Pancreas (tissue), 10 donors: ENCODE data around the gene HIGD2B. TPM values are rescaled to one million over a fixed set of nuclear protein-coding genes. Genes with fewer than 3 reads are reported as not detected.

Experiments used
- ATAC-seq, 4 donors: fragments of 200-7000 bp; cut with Tn5 transposase; one replicate each; pipeline versions ENCODE4 v1.8.0 to v1.9.1; 2020; ENCODE audit warnings: mild to moderate bottlenecking in 4 of 4, moderate library complexity in 4 of 4
- DNase-seq, 6 donors: peaks; one replicate each; pipeline ENCODE4 v3.0.0-alpha.2; 2020
- FAIRE-seq: peaks from 2 replicates; lab custom pipeline; 2012; peaks lifted over from hg19 to GRCh38; lab: Jason Lieb, UNC
- H3K27ac ChIP-seq, 4 donors: fragments of 200-600 bp; sonication (generic); 1 replicate in 3 of 4; 2 replicates in 1 of 4; pipeline versions ENCODE4 v1.5.0 to v1.8.0; 2020
- H3K27me3 ChIP-seq, 4 donors: fragments of 200-600 bp; one replicate each; pipeline ENCODE4 v1.8.0; 2021
- H3K36me3 ChIP-seq, 3 donors: fragments of 200-600 bp; sonication (generic) in 1 of 3; one replicate each; pipeline versions ENCODE4 v1.5.0 to v1.8.0; 2020 to 2021
- H3K4me1 ChIP-seq, 3 donors: fragments of 200-600 bp; one replicate each; pipeline ENCODE4 v1.8.0; 2021
- H3K4me3 ChIP-seq, 4 donors: fragments of 200-600 bp; sonication (generic) in 2 of 4; one replicate each; pipeline versions ENCODE4 v1.5.0 to v1.8.0; 2020 to 2021
- H3K9me3 ChIP-seq, 4 donors: fragments of 200-600 bp; one replicate each; pipeline ENCODE4 v1.8.0; 2021
- CTCF ChIP-seq, 4 donors: fragments of 200-600 bp; sonication (generic) in 3 of 4; IDR thresholded peaks; one replicate each; pipeline versions ENCODE4 v1.5.0 to v1.8.0; 2021; ENCODE audit warnings: antibody characterized with exemption in 4 of 4
- WGBS, 2 donors: extraction: QIAGEN DNeasy Blood & Tissue Kit; methylation state at CpG; one replicate each; pipeline ENCODE4 v1.1.7; 2013; 5-methylcytosine and 5-hydroxymethylcytosine counted together
- intact Hi-C, 3 donors: fragments of 100-400 bp; cut with DNase I; formaldehyde crosslinking; loops; one replicate each; pipeline versions ENCODE4 v1.11.1 to v1.14.2; 2022
- polyA plus RNA-seq, 2 donors: library from polyadenylated mRNA; stranded (reverse); fragments of 200-250 nt; gene quantifications; one replicate each; pipeline ENCODE4 v1.2.3, GENCODE V29; 2013
- total RNA-seq, 6 donors: library from RNA; stranded (reverse); fragmentation: NEBNext Ultra II Directional in 4 of 6; extraction: Animal tissue kit (Norgen Biotek cat#: 25700) in 4 of 6; gene quantifications; one replicate each; pipeline versions ENCODE4 v1.2.1 to v1.2.4, GENCODE V29; 2021 to 2023
- donor health status: healthy with polysubstance abuse.
- donor health status: DM: no; HTN: no; CAD: no; lungs with moderate emphysema.
- donor health status: DM: no; HTN: no; CAD: no.
- donor health status: control.
- donor health status: control.
- donor health status: Bipolar disorder and iron deficiency.
- donor health status: DM: yes; HTN: yes; CAD: no.
- donor health status: DM: no; HTN: no; CAD: no.
- donor health status: DM: no; HTN: no; CAD: no.
- donor health status: DM: yes; HTN: yes; CAD: no.

The HIGD2B gene, protein sequence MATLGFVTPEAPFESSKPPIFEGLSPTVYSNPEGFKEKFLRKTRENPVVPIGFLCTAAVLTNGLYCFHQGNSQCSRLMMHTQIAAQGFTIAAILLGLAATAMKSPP
- total RNA-seq (under 1 TPM in 1 of 6 donors, not detected in 5; 0.12 TPM), polyA plus RNA-seq (not detected)

DNA sequence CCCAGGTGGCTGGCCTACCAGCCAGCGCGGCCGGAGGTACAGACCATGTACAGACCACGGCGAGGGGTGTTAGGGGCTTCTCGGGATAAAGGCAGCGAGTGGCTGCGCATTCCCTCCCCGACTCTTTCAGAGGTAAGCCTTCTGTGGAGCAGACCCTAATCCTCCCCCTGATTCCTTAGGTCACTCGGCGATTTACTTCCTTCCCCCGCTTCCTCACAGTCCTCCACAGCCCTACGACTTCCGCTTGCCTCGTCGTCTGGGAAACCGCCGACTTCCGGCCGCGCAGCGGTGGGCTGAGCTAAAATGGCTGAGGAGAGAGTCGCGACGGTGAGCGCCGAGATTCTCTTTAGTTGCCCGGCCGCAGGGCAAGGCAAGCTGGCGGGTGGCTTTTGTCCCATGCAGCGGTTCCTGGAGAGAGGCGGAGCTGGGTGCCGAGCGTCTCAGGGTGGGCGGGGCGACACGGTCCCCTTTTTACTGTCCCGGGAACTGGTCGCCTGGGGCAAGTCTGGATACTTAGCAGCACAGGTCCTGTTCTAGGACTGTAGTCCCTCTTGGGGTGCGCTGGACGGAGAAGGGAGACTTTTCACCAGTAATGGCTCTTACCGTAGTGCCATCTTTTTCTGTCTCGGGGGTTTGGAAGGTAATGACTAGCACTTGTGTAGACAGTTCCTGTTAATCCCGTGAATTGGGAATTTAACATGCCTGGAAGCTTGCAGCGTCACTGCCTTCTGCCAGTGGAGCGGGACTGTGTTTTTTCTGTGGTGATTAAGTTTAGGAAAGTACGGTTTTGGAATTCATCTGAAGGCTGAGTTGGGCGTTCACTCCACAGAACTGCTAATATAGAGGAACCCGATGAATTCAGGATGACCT, at the start of gene HIGD2B, which contains the start of gene BBS4:
TSS of gene HIGD2B (minus strand) at position 258 of the 870 bp plus-strand sequence. CDS start 9,808 bp downstream, outside the sequence.
TSS of gene BBS4 (plus strand) at position 283 of the 870 bp plus-strand sequence. CDS start at position 304, 21 bp downstream.
- H3K27me3 ChIP-seq: no peaks in the 10 kb centered on the region
- ATAC-seq (peak; percentile 94 to 99 (median 96)), FAIRE-seq (no peak), DNase-seq (peak; percentile 86 to 94 (median 90))
- 1% methylated on average over 49 of the region's 49 CpGs for WGBS, 2 donors
- no peaks in the 10 kb centered on the region for H3K9me3 ChIP-seq
- H3K27ac ChIP-seq: peak within 1 kb of the TSS; percentile 92 to 94 (median 94)
- peak within 1 kb of the TSS; percentile 41 to 62 (median 53) for H3K4me3 ChIP-seq
- no peaks in the 10 kb centered on the region for H3K36me3 ChIP-seq
- TF ChIP-seq CTCF (IDR thresholded peaks at IDR 0.05): no peak
- H3K4me1 ChIP-seq: peaks cover 0 to 4% (median 0%) of the 10 kb centered on the region in 3 donors
- intact Hi-C loops: no loop called here

DNA sequence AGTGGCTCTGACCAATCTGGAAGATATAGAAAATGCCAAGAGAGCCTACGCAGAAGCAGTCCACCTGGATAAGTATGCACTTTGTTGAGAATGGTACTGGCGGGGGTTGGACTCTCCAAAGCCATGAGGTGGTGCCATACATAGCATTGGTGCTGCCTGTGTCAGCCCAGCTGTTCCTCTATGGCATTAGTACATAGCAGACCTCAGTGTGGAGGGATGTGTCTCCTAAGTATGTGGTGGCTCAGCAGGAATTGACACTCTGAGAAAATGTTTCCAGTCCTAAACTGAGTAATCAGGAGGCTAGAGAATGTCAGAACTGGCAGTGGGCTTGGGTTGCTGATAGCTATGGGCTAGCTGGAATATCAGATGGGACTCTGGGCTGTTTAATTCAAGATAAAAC, 49.1 kb upstream of the HIGD2B start:
- TF ChIP-seq CTCF (IDR thresholded peaks at IDR 0.05): no peak
- Histone ChIP-seq H3K27me3 (no peaks in the 10 kb centered on the region), H3K27ac (no peak overlapping the region), H3K4me1 (no peaks in the 10 kb centered on the region), H3K9me3 (no peaks in the 10 kb centered on the region), H3K4me3 (no peak overlapping the region), H3K36me3 (peaks cover 4 to 24% (median 10%) of the 10 kb centered on the region in 3 donors)
- DNase-seq: no peak
- intact Hi-C loops: no loop called here
- ATAC-seq: no peak
- WGBS, 2 donors: 93 to 96% methylated on average over 2 of the region's 2 CpGs
- FAIRE-seq: no peak

- H3K4me3 ChIP-seq: no peak overlapping the region
- peak in 2 of 4 donors; percentile 30 to 53 for ATAC-seq
- no peaks in the 10 kb centered on the region for H3K9me3 ChIP-seq
- no peak overlapping the region for H3K27ac ChIP-seq
- H3K27me3 ChIP-seq: no peaks in the 10 kb centered on the region
- TF ChIP-seq CTCF (IDR thresholded peaks at IDR 0.05): no peak
- intact Hi-C loops: no loop called here
- FAIRE-seq: no peak
- no peak for DNase-seq
- 48% methylated on average over 2 of the region's 2 CpGs for WGBS, 2 donors
- no peaks in the 10 kb centered on the region for H3K4me1 ChIP-seq
- peaks cover 4 to 19% (median 10%) of the 10 kb centered on the region in 3 donors for H3K36me3 ChIP-seq
These were observed 48.2 kb upstream of the HIGD2B start for GRCh38 chr15:72733941-72734738.

DNA sequence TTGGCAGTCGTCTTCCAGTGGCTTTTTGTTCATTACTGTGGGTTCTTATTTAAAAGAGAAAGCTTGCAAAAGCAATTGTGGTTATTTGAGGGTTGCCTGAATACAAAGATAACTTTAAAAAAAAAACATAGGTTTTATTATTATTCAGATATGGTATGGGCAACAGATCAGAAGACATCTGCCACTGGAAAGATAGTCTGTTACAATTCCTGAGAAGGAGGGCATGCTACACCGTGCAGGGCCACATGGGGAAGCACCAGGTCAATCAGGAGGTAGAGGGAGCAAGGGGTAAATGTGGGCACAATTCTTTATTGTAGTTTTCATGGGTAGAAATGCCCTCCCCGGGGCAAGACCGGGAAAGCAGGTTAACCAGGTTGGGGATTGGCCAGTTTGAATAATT, 46.5 kb upstream of the HIGD2B start:
- DNase-seq: no peak
- Histone ChIP-seq H3K27me3 (no peaks in the 10 kb centered on the region), H3K36me3 (peaks cover 4 to 21% (median 10%) of the 10 kb centered on the region in 3 donors), H3K4me3 (no peak overlapping the region), H3K9me3 (no peaks in the 10 kb centered on the region), H3K4me1 (no peaks in the 10 kb centered on the region), H3K27ac (no peak overlapping the region)
- intact Hi-C loops: no loop called here
- ATAC-seq: no peak
- no peak for TF ChIP-seq CTCF (IDR thresholded peaks at IDR 0.05)
- FAIRE-seq: no peak
- WGBS, 2 donors: 86 to 88% methylated on average over 4 of the region's 4 CpGs
